Right lung (tissue), 5 donors: Measurements from ENCODE around the gene ARHGAP44. TPM values are rescaled to one million over a fixed set of nuclear protein-coding genes. Genes with fewer than 3 reads are reported as not detected.

Experiments used
- DNase-seq, 2 donors: peaks; one replicate each; pipeline ENCODE4 v3.0.0-alpha.2; 2013
- polyA plus RNA-seq, 5 donors: library from polyadenylated mRNA; unstranded; fragments of 120-200 nt; gene quantifications; one replicate each; pipeline versions ENCODE4 v1.2.1 to v1.2.3, GENCODE V29; 2013; ENCODE audit warnings: inconsistent platforms in 1 of 5, low replicate concordance in 1 of 5; ENCODE audit not compliant: insufficient read length in 5 of 5, insufficient read depth in 1 of 5

ARHGAP44 gene
- polyA plus RNA-seq, 5 donors = 12.3 to 19.0 (median 14.0) TPM

DNA sequence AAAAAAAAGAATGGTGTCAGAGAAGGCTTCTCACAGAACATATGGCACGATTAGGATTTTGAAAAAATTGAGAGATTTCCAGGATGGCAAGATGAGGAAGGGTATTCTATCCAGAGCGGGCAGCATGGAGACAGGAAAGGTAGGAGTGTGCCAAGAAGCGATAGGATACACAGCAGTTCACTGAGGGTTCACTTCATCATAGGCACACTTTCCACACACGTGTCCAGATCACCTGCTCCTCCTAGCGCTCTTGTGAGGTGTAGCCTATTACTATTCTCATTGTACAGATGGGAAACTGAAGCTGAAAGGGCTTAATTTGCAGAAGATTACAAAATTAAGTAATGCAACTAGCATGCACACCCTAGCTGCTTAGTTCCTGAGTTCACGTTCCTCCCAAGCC, 234.7 kb downstream of the ARHGAP44 start:
- DNase-seq = no peak

DNA sequence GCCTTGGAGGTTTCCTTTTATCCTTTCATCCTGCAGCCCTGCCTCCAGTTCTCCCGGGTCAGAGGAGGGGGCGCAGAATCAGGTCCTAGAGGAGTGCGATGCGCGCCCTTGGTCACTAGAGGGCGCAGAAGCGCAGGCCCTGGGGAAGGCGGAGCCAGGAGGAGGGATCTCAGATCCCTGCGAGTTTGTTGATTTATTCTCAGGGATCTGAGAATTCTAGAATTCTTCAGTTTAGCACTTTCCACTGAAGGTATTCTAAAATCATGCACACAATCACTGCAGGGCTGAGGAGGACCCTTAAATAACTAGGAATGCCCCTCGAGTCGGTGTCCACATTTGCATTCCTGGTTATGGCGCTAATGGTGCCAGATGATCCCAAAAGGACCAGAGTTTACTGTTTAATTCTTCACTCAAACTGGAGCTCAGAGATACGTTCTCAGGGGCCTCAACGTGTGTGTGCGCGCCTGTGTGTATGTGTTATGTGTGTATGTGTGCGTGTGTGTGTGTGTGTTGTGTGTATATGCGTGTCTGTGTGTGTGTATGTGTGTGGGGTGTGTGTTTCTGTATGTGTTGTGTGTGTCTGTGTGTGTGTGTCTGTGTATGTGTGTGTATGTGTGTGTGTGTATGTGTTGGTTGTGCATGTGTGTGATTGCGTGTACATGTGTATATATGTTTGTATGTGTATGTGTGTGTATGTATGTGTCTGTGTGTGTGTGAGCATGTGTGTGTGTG, 235.4 kb downstream of the ARHGAP44 start:
- DNase-seq = peak; percentile 46 to 61

DNA sequence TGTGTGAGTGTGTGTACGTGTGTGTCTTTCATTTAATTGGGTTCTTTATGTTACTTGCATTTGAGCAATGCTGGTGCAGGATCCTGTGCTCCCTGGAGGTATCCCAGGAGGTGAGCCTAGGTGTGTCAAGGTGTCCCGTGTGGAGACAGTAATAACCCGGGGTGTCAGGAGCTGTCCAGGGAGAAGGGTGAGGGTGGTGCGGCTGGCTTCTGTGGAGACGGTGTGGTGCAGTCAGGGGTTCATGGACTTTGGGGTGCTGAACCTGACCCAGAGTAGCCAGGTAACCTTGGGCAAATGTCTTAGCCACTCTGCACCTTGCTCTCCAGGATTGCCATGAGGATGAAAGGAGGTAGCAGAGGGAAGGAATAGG, 235.9 kb downstream of the ARHGAP44 start:
- DNase-seq = no peak

DNA sequence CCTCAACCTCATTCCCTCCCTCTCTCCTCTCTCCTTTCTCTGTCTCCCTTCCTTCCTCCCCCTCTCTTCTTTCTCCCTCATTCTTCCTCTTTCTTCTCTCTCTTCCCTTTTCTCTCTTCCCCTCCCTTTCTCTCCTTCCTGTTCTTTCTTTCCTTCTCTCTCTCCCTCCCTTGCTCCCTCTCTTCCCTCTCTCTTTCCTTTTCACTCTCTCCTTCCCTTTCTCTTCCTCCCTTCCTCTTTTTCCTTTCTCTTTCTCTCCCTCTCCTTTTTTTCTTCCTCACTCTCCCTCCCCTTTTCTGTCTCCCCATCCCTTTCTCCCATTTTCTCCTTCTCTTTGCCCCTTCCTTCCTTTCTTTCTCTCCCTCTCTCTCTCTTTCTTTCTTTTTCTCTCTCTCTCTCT, 236.4 kb downstream of the ARHGAP44 start:
- no peak for DNase-seq

DNA sequence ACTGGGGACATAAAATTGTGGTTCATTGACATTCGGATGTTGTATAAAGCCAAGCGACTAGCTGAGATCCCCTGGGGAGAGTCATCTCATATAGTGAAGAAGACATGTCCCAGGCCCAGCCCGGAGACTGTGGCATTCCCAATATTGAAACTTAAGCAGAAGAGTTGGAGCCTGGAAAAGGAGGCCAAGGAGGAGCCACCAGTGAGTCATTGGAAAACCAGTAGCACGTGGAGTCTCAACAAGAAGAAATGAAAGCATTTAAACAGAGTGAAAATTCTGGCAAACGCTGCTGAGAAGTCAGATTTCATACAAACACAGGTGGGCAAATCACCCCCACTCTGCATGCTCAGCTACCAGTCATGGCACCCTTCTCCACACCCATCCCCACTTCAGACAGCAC, 237.9 kb downstream of the ARHGAP44 start:
- DNase-seq = no peak

DNA sequence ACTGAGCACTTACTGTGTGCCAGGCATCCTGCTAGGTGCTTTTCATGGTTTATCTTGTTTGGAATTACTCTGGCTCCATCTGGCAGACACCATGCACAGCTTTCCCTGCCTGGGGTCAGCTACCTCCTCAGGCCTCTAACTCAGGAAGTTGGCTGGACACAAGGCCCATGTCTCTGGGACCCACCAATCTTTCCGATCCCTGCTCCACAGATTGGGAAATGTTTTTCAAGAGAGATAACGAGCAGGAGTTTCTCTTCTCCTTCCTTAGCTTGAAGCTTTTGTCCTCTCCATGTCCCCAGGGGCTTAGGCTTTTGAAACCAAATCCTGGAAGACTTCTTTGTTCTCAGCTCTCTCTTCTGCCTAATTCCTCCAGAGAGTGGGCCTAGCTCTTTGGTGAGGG, 240.0 kb downstream of the ARHGAP44 start:
- DNase-seq = no peak

DNA sequence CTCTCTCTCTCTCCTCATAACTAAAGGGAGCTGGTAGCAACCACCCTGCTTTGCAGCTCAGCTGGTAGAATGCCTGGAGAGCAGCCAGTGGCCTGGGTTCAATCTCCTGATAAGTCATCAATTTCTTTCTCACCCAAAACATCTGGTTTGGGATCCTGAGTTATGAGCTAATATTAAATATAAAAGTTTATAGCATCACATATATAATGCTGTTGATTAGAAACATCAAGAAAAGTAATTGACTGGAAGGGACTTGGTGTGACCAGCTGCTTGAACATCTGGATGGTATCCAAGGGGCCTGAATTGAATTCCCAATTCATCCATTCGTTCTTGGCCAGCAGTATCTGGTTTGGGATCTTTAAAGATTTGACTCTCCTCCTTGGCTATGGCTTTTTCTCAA, 240.8 kb downstream of the ARHGAP44 start:
- DNase-seq = peak; percentile 27 to 36

DNA sequence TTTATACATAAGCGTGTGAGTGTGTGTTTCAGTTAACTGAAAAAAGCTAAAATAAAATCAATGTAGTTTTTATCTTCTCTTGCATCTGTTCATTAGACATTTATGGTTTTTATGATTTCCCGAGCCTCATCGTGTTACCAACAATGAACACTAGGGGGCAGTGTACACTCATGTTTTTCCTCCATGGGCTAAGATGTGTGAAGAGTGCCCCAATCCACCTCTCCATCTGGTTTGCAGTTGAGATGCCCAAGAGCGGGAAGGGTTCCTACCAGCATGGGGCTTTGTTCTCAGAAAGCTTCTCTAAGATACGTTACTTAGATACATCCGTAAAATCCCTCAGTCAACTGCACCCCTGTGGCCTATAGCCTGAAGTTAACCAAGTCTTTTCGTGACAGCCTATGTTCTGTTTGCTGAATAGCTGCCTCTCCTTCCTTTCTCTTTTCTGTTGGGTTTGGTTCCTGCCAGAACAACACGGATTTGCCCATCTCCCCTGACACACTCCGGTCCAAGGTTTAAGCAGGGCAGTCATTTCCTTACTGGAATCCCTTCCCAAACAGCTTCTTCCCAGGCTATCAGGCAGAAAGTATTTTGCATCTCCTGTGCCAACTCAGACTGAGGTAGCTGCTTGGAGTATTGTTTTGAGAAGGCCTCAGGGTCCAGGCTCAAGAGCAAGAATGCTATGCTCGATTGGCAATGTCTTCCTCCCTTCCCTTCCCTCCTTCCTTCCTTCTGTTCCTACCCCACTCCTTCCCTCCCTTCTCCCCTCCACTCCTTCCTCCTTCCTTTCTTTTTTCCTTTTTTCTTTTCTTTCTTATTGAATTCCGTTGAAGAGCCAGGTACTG, 241.4 kb downstream of the ARHGAP44 start:
- DNase-seq = peak; percentile 56 to 62

DNA sequence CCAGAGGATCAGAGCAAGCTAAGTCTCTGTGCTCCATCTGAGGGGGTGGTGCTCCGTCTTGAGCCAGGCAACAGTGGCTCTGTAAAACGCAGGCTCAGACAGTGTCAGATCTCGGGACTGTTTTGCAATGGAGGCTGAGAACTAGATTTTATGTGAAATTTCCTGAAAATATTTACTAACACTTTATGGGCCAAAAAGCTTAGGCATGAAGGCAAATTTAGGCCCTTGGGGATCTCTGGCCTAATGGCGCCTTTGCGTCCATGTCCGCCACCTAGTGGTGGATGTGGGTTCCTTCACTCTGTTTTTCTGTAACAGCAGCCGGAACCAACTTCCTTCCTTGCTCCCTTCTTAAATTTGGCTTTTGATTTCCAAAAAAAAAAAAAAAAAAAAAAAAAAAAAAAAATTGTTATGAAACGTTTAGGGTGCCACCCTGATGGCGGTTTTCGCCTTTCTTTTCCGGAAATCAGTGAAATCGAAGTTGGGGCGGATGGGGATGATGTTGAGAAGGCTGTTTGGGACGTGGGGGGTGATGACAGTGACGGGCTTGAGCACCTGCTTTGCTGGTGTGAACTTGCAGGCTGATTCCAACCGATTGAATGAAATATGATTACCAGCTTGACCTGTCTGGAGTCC, 242.5 kb downstream of the ARHGAP44 start:
- no peak for DNase-seq

DNA sequence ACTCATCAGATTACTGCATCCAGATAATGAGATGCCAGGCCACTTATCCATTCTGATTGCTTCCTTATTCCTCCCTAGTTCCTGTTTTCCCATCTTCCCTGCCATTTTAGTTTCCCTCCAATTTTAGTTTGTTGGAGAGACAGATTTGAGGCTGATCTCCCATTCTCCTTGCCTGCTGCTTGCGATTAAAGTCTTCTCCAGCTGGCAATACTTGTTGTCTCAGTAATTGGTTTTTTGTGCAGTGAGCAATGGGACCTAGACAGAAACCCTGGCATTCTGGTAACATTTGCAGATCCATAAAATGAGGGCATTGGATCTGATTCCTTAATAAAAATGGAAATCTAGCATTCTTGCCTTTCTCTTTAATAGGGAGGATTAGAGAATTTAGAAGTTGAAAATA, 246.1 kb downstream of the ARHGAP44 start:
- DNase-seq = no peak

DNA sequence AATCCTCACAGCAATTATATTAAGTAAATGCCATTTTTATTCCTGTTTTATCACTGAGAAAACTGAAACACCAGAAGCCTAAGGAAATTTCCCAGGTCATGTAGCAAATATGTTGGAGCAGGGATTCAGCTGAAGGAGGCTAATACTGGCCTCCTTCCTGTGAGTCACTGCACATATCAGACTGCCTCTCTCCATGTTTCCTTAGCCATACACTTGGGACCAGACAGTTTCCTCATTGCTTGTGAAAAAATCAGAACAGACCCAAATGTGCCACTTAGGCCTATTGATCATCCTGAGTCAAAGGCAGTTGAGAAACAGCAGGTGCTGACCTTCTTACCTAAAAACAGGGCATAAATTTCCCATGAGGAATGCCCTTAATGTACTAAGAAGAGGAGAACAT, 247.5 kb downstream of the ARHGAP44 start:
- DNase-seq = no peak

DNA sequence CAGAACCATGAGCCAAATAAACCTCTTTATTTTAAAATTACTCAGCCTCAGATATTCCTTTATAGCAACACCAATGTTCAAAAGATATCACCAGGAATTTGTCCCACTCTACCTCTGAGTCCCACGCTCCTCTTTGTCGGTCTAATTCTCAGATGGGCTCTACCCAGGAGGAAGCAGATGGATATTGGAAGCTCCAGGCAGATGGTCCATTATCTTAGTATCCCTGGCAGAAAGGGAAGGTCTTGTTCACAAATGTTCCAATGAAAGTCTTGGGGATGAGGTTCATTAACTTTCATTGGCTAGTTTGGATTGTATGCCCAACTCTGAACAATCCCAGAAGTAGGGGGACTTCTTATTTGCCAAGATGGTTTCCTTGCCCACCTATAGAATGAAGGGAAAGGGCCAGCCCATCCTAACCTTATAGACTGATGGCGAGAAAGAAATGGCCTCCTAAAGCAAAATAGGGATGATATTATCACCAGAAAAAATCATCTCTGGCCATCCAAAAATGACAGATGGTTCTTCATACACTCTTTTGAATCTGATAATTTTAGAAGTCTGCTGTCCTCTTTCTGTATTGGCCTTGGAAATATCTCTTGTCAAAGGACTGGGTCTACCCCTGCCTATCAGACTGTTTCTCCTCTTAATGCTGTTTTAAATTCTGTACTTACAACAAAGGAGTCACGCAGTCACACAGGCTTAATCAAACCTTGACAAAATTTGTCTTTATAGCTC, 249.8 kb downstream of the ARHGAP44 start:
- DNase-seq = no peak

Other genes starting within 250 kb of the ARHGAP44 start
- gene MYOCD, start 123.6 kb upstream of the ARHGAP44 start, polyA plus RNA-seq = 10 to 100 TPM in 3 of 5 donors, 1 to 10 TPM in 2; 6.1 to 17.1 (median 10.3) TPM
- gene ELAC2, start 228.5 kb downstream of the ARHGAP44 start, polyA plus RNA-seq = 10 to 100 TPM; 56.5 to 64.7 (median 58.5) TPM